Lung (tissue), 12 donors: ENCODE results near the gene PRKAR1B. TPM values are rescaled to one million over a fixed set of nuclear protein-coding genes. Genes with fewer than 3 reads are reported as not detected.
A peak's percentile ranks its signal among the peaks of the same experiment; 100 is the strongest.

Experiments
- ATAC-seq: fragments of 200-7000 bp; cut with Tn5 transposase; one replicate; pipeline ENCODE4 v1.9.1; 2020; ENCODE audit warnings: moderate number of reproducible peaks; ENCODE audit not compliant: insufficient read depth, low FRiP score
- DNase-seq, 3 donors: peaks; one replicate each; pipeline ENCODE4 v3.0.0-alpha.2; 2013 to 2017
- H3K27ac ChIP-seq, 2 donors: one replicate each; pipeline ENCODE4 v1.5.1; 2013; ENCODE audit warnings: mild to moderate bottlenecking in 2 of 2, moderate library complexity in 2 of 2, control low read depth in 1 of 2, inconsistent platforms in 1 of 2, low read depth in 1 of 2, low read length in 1 of 2
- H3K27me3 ChIP-seq, 3 donors: one replicate each; pipeline ENCODE4 v1.5.1; 2013; ENCODE audit warnings: low read length in 2 of 3; ENCODE audit not compliant: control insufficient read depth in 3 of 3, insufficient read depth in 3 of 3
- H3K36me3 ChIP-seq, 4 donors: one replicate each; pipeline ENCODE4 v1.5.1; 2013; ENCODE audit warnings: low read length in 4 of 4, mild to moderate bottlenecking in 1 of 4, moderate library complexity in 1 of 4; ENCODE audit not compliant: control insufficient read depth in 4 of 4, insufficient read depth in 4 of 4
- H3K4me1 ChIP-seq, 5 donors: one replicate each; pipeline ENCODE4 v1.5.1; 2013; ENCODE audit warnings: low read length in 5 of 5, mild to moderate bottlenecking in 2 of 5, moderate library complexity in 1 of 5; ENCODE audit not compliant: control insufficient read depth in 5 of 5, insufficient read depth in 5 of 5
- H3K4me3 ChIP-seq: one replicate; pipeline ENCODE4 v1.5.1; 2013; ENCODE audit warnings: mild to moderate bottlenecking, control low read depth, moderate library complexity
- H3K9ac ChIP-seq, 2 donors: one replicate each; pipeline ENCODE4 v1.5.1; 2013; ENCODE audit warnings: low read length in 2 of 2, control low read depth in 1 of 2; ENCODE audit not compliant: insufficient read depth in 1 of 2
- H3K9me3 ChIP-seq, 4 donors: one replicate each; pipeline ENCODE4 v1.5.1; 2013; ENCODE audit warnings: low read length in 3 of 4, mild to moderate bottlenecking in 1 of 4, moderate library complexity in 1 of 4; ENCODE audit not compliant: control insufficient read depth in 4 of 4, insufficient read depth in 3 of 4
- CTCF ChIP-seq: IDR thresholded peaks from 2 replicates; pipeline ENCODE4 v1.5.1; 2012; ENCODE audit warnings: mild to moderate bottlenecking; ENCODE audit errors: control extremely low read depth, extremely low read depth
- WGBS, 2 donors: extraction: QIAGEN DNeasy Blood & Tissue Kit; methylation state at CpG; one replicate each; pipeline ENCODE4 v1.1.7; 2013; 5-methylcytosine and 5-hydroxymethylcytosine counted together
- polyA plus RNA-seq, 2 donors: library from polyadenylated mRNA; stranded (reverse); fragments of 200-250 nt; gene quantifications; one replicate each; pipeline ENCODE4 v1.2.1, GENCODE V29; 2013
- total RNA-seq, 2 donors: library from RNA; depleted of rRNA in 1 of 2; stranded (reverse); fragments of >200 nt in 1 of 2; gene quantifications; one replicate each; pipeline ENCODE4 v1.2.1, GENCODE V29; 2014 to 2021
- donor health status: control.
- donor health status: control.
- donor health status: Bipolar disorder and iron deficiency.
- donor health status: healthy.
- donor health status: DM: yes; HTN: yes; CAD: no.

PRKAR1B gene
- total and polyA plus RNA-seq, 4 donors = 11.3 to 32.0 (median 16.3) TPM

GRCh38 chr7:650339-651031 is 76.6 kb downstream of the PRKAR1B start:
- Histone ChIP-seq H3K4me3 (no peak overlapping the region), H3K27ac (peak overlapping the region in 1 of 2 donors; percentile 34), H3K36me3 (no peaks in the 10 kb centered on the region), H3K4me1 (no peaks in the 10 kb centered on the region), H3K9ac (no peak overlapping the region), H3K9me3 (peaks cover 0 to 5% (median 2%) of the 10 kb centered on the region in 4 donors), H3K27me3 (no peaks in the 10 kb centered on the region)
- DNase-seq (no peak), ATAC-seq (no peak)
- 88 to 90% methylated on average over 22 of the region's 22 CpGs for WGBS, 2 donors
- no peak for TF ChIP-seq CTCF

GRCh38 chr7:646951-647350 is 80.1 kb downstream of the PRKAR1B start:
- no peak for ATAC-seq
- no peak overlapping the region for H3K4me3 ChIP-seq
- H3K27me3 ChIP-seq = no peaks in the 10 kb centered on the region
- no peak for DNase-seq
- no peak for TF ChIP-seq CTCF
- H3K4me1 ChIP-seq = no peaks in the 10 kb centered on the region
- no peak overlapping the region for H3K27ac ChIP-seq
- H3K36me3 ChIP-seq = no peaks in the 10 kb centered on the region
- 91 to 97% methylated on average over 11 of the region's 11 CpGs for WGBS, 2 donors
- H3K9me3 ChIP-seq = peaks cover 0 to 4% (median under 1%) of the 10 kb centered on the region in 4 donors
- no peak overlapping the region for H3K9ac ChIP-seq

- peaks cover 0 to 4% (median 0%) of the 10 kb centered on the region in 4 donors for H3K9me3 ChIP-seq
- no peaks in the 10 kb centered on the region for H3K36me3 ChIP-seq
- no peak overlapping the region for H3K9ac ChIP-seq
- no peak for TF ChIP-seq CTCF
- DNase-seq (no peak), ATAC-seq (no peak)
- no peak overlapping the region for H3K4me3 ChIP-seq
- WGBS, 2 donors = 81 to 90% methylated on average over 11 of the region's 11 CpGs
- no peak overlapping the region for H3K27ac ChIP-seq
- no peaks in the 10 kb centered on the region for H3K27me3 ChIP-seq
- H3K4me1 ChIP-seq = no peaks in the 10 kb centered on the region
Measured at GRCh38 chr7:646487-646886, 80.6 kb downstream of the PRKAR1B start.

- WGBS, 2 donors = 95% methylated on average over 13 of the region's 13 CpGs
- H3K4me1 ChIP-seq = no peaks in the 10 kb centered on the region
- ATAC-seq (no peak), DNase-seq (no peak)
- peaks cover 0 to 4% (median 0%) of the 10 kb centered on the region in 4 donors for H3K9me3 ChIP-seq
- no peak for TF ChIP-seq CTCF
- H3K36me3 ChIP-seq = no peaks in the 10 kb centered on the region
- H3K27ac ChIP-seq = no peak overlapping the region
- no peaks in the 10 kb centered on the region for H3K27me3 ChIP-seq
- H3K9ac ChIP-seq = no peak overlapping the region
- H3K4me3 ChIP-seq = no peak overlapping the region
Measured at GRCh38 chr7:645606-646005, 81.5 kb downstream of the PRKAR1B start.
